Brain microvascular endothelial cell (primary cell): ENCODE results near the gene CCDC187.
A peak's percentile ranks its signal among the peaks of the same experiment; 100 is the strongest.

ENCODE experiments used
- DNase-seq: peaks from one replicate; pipeline ENCODE4 v3.0.0-alpha.2; 2020
- H3K27ac ChIP-seq: fragments of 250-450 bp; sonication (Bioruptor Pico); 2 replicates; pipeline ENCODE4 v1.5.1; 2020; ENCODE audit warnings: mild to moderate bottlenecking, moderate library complexity
- H3K27me3 ChIP-seq: fragments of 250-450 bp; sonication (Bioruptor Pico); replicated peaks from 2 replicates; pipeline ENCODE4 v1.5.1; 2020; ENCODE audit warnings: mild to moderate bottlenecking
- H3K36me3 ChIP-seq: fragments of 250-450 bp; sonication (Bioruptor Pico); replicated peaks from 2 replicates; pipeline ENCODE4 v1.5.1; 2020; ENCODE audit warnings: mild to moderate bottlenecking
- H3K4me3 ChIP-seq: 2 replicates; pipeline ENCODE4 v1.5.1; 2011; ENCODE audit warnings: low read depth, mild to moderate bottlenecking, control low read depth, low read length, moderate library complexity
- in situ Hi-C: cut with HindIII; loops from 2 replicates; pipeline ENCODE4 v1.10.0; 2017; ENCODE audit warnings: low sequenced_read_pairs, low pct_ligation_motif_present
- TF ChIP-seq, protein P1 (sequence below): IDR thresholded peaks from 2 replicates; pipeline ENCODE4 v1.5.1; 2011; ENCODE audit warnings: low read depth, mild to moderate bottlenecking, moderate library complexity, low read length, control low read depth, inconsistent platforms; ENCODE audit errors: missing control alignments

Gene CCDC187

GRCh38 chr9:136286359-136286986, 17.4 kb downstream of the CCDC187 start:
- in situ Hi-C loops: no loop called here
- Histone ChIP-seq H3K27ac (no peak overlapping the region), H3K36me3 (no peaks in the 10 kb centered on the region), H3K27me3 (peaks cover 2% of the 10 kb centered on the region), H3K4me3 (no peak overlapping the region)
- DNase-seq: no peak
- TF ChIP-seq, protein P1, sequence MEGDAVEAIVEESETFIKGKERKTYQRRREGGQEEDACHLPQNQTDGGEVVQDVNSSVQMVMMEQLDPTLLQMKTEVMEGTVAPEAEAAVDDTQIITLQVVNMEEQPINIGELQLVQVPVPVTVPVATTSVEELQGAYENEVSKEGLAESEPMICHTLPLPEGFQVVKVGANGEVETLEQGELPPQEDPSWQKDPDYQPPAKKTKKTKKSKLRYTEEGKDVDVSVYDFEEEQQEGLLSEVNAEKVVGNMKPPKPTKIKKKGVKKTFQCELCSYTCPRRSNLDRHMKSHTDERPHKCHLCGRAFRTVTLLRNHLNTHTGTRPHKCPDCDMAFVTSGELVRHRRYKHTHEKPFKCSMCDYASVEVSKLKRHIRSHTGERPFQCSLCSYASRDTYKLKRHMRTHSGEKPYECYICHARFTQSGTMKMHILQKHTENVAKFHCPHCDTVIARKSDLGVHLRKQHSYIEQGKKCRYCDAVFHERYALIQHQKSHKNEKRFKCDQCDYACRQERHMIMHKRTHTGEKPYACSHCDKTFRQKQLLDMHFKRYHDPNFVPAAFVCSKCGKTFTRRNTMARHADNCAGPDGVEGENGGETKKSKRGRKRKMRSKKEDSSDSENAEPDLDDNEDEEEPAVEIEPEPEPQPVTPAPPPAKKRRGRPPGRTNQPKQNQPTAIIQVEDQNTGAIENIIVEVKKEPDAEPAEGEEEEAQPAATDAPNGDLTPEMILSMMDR: no peak

DNA sequence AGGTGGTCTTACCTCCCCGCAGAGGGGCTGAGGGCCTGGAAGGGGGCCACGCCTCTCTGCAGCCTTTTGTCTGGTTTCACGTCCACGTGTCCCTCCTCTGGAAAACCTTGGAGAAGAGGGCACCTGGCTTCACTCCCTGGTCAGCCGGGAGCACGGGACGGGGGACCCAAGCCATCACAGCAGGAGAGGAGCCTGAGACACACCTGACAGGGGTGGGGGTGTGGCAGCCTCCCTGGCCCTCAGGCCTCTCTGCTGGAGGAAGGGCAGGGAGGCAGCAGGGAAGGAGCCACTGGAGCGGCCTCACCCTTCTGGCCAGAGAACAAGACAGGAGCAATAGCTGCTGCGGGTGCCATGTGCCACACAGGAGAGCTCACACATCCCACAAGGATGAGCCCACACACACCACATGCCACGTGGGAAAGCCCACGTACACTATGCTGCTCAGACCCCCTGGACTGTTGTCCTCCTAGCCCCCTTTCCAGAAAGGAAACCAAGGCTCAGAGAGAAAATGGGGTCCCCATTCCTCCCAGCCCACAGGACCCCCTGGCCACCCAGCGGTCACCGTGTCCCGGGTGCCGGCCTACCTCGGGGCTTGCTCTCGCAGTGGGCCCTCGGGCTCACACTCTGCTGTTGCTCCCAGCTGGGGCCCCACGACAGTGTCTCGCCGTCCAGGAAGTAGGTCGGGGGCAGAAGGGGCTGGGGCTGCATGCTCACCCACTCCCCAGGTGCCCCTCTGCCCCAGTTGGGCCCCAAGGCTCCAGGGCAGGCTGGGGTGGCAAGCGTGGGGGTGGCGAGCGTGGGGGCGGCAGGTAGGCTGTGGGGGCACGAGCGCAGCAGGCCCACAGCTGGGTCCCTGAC, 18.2 kb downstream of the CCDC187 start:
- TF ChIP-seq, protein P1: no peak
- in situ Hi-C loops: no loop called here
- no peak for DNase-seq
- Histone ChIP-seq H3K36me3 (no peaks in the 10 kb centered on the region), H3K27me3 (peaks cover 2% of the 10 kb centered on the region), H3K4me3 (no peak overlapping the region), H3K27ac (no peak overlapping the region)

GRCh38 chr9:136284951-136285350, 18.9 kb downstream of the CCDC187 start:
- TF ChIP-seq, protein P1: no peak
- H3K27me3 ChIP-seq: peaks cover 2% of the 10 kb centered on the region
- no peak overlapping the region for H3K4me3 ChIP-seq

GRCh38 chr9:136284311-136284710, 19.6 kb downstream of the CCDC187 start:
- H3K27me3 ChIP-seq: peaks cover 2% of the 10 kb centered on the region
- TF ChIP-seq, protein P1: no peak
- H3K4me3 ChIP-seq: no peak overlapping the region
- no peak overlapping the region for H3K27ac ChIP-seq
- in situ Hi-C loops: no loop called here
- DNase-seq: no peak
- H3K36me3 ChIP-seq: no peaks in the 10 kb centered on the region

More at GRCh38 chr9:136284951-136285350, 18.9 kb downstream of the CCDC187 start:
- no peak for DNase-seq
- Histone ChIP-seq H3K27ac (no peak overlapping the region), H3K36me3 (no peaks in the 10 kb centered on the region)
- in situ Hi-C loops: no loop called here

- H3K4me3 ChIP-seq: no peak overlapping the region
- TF ChIP-seq, protein P1: peak; percentile 92
- H3K36me3 ChIP-seq: no peaks in the 10 kb centered on the region
- peaks cover 2% of the 10 kb centered on the region for H3K27me3 ChIP-seq
- DNase-seq: peak; percentile 52
- H3K27ac ChIP-seq: no peak overlapping the region
- in situ Hi-C loops: no loop called here
These were observed 20.3 kb downstream of the CCDC187 start for GRCh38 chr9:136283291-136284235.
